Gastrocnemius medialis (tissue), 4 donors: ENCODE data around the gene FOXL2NB.

Experiments
- POLR2A ChIP-seq, 2 donors: fragments of 450-650 bp; IDR thresholded peaks; one replicate each; pipeline ENCODE4 v1.6.1; 2017; ENCODE audit warnings: antibody characterized with exemption in 2 of 2, mild to moderate bottlenecking in 2 of 2, moderate library complexity in 2 of 2
- TF ChIP-seq, protein P1 (sequence below), 5 experiments: fragments of 450-650 bp in 3 of 5; fragments of 200-600 bp in 2 of 5; sonication (generic) in 2 of 5; IDR thresholded peaks in 4 of 5; conservative IDR thresholded peaks in 1 of 5; 1 replicate in 4 of 5; 2 replicates in 1 of 5; pipeline ENCODE4 v1.5.1; 2016 to 2019; ENCODE audit warnings: antibody characterized with exemption in 5 of 5, mild to moderate bottlenecking in 3 of 5, moderate library complexity in 3 of 5

DNA sequence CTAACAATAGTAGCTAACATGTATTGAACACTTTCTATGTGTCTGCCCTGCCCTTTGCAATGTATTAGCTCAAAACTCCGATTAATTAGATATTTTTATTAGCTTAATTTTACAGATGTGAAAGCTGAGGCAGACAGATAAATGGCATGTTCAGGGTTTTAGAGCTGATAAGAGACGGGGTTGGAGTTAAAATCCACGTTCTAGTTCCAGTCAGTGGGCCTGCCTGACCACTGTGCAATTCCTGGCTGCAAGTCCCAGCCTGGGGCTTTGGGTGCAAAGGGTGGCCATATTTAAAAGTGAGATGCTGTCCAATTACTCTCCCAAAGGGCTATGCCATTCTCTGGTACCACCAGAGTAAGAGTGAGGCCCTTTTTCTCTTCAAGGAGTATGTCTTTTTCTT is 33.3 kb upstream of the FOXL2NB start:
- TF ChIP-seq, protein P1, sequence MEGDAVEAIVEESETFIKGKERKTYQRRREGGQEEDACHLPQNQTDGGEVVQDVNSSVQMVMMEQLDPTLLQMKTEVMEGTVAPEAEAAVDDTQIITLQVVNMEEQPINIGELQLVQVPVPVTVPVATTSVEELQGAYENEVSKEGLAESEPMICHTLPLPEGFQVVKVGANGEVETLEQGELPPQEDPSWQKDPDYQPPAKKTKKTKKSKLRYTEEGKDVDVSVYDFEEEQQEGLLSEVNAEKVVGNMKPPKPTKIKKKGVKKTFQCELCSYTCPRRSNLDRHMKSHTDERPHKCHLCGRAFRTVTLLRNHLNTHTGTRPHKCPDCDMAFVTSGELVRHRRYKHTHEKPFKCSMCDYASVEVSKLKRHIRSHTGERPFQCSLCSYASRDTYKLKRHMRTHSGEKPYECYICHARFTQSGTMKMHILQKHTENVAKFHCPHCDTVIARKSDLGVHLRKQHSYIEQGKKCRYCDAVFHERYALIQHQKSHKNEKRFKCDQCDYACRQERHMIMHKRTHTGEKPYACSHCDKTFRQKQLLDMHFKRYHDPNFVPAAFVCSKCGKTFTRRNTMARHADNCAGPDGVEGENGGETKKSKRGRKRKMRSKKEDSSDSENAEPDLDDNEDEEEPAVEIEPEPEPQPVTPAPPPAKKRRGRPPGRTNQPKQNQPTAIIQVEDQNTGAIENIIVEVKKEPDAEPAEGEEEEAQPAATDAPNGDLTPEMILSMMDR (IDR thresholded peaks at IDR 0.05 in 4 of 5, conservative IDR thresholded peaks at IDR 0.05 in 1 of 5): no peak
- TF ChIP-seq POLR2A (IDR thresholded peaks at IDR 0.05): no peak
